ENCODE results near the gene PEMT.

DNA sequence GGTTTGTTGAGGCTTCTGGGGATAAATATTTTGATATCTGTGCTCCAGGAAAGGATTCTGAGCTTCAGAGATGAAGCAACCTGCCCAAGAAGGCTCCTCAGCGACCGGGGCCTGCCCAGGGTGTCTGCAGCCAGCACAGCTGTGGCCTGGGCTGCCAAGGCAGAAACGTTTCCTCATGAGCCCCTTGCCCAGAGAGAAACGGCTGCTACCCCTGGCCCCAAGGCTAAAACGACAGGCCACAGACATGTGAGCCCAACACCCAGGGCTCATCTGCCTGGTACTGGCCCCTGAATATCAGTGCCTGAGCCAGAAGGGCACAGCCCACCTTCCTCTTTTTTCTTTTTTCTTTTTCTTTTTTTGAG, 49.9 kb downstream of the PEMT start:
- TF ChIP-seq, protein P1, sequence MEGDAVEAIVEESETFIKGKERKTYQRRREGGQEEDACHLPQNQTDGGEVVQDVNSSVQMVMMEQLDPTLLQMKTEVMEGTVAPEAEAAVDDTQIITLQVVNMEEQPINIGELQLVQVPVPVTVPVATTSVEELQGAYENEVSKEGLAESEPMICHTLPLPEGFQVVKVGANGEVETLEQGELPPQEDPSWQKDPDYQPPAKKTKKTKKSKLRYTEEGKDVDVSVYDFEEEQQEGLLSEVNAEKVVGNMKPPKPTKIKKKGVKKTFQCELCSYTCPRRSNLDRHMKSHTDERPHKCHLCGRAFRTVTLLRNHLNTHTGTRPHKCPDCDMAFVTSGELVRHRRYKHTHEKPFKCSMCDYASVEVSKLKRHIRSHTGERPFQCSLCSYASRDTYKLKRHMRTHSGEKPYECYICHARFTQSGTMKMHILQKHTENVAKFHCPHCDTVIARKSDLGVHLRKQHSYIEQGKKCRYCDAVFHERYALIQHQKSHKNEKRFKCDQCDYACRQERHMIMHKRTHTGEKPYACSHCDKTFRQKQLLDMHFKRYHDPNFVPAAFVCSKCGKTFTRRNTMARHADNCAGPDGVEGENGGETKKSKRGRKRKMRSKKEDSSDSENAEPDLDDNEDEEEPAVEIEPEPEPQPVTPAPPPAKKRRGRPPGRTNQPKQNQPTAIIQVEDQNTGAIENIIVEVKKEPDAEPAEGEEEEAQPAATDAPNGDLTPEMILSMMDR (IDR thresholded peaks at IDR 0.05): no peak
- no peak for TF ChIP-seq EZH2 (IDR thresholded peaks at IDR 0.05; ENCODE audit: borderline replicate concordance, insufficient read depth, low read depth, low read length, poor library complexity, severe bottlenecking)
